Duodenal mucosa (tissue), 2 donors: ENCODE results near the gene SLC2A8.

ENCODE experiments used
- H3K27ac ChIP-seq: one replicate; pipeline ENCODE4 v1.7.0; 2013; ENCODE audit warnings: low read depth, low read length
- H3K27me3 ChIP-seq, 2 donors: one replicate each; pipeline ENCODE4 v1.7.0; 2013; ENCODE audit warnings: low read length in 2 of 2, control low read depth in 1 of 2; ENCODE audit not compliant: insufficient read depth in 2 of 2, control insufficient read depth in 1 of 2
- H3K36me3 ChIP-seq, 2 donors: one replicate each; pipeline ENCODE4 v1.7.0; 2013; ENCODE audit warnings: low read length in 2 of 2, control low read depth in 1 of 2; ENCODE audit not compliant: insufficient read depth in 2 of 2, control insufficient read depth in 1 of 2
- H3K4me1 ChIP-seq, 2 donors: one replicate each; pipeline ENCODE4 v1.7.0; 2013; ENCODE audit warnings: low read length in 2 of 2, control low read depth in 1 of 2; ENCODE audit not compliant: insufficient read depth in 2 of 2, control insufficient read depth in 1 of 2
- H3K4me3 ChIP-seq, 2 donors: one replicate each; pipeline ENCODE4 v1.7.0; 2013; ENCODE audit warnings: low read length in 2 of 2, low read depth in 1 of 2
- H3K9ac ChIP-seq, 2 donors: one replicate each; pipeline ENCODE4 v1.7.0; 2013; ENCODE audit warnings: low read length in 2 of 2, low read depth in 1 of 2
- H3K9me3 ChIP-seq, 2 donors: one replicate each; pipeline ENCODE4 v1.7.0; 2013; ENCODE audit warnings: low read length in 2 of 2, control low read depth in 1 of 2; ENCODE audit not compliant: control insufficient read depth in 1 of 2

Gene SLC2A8

DNA sequence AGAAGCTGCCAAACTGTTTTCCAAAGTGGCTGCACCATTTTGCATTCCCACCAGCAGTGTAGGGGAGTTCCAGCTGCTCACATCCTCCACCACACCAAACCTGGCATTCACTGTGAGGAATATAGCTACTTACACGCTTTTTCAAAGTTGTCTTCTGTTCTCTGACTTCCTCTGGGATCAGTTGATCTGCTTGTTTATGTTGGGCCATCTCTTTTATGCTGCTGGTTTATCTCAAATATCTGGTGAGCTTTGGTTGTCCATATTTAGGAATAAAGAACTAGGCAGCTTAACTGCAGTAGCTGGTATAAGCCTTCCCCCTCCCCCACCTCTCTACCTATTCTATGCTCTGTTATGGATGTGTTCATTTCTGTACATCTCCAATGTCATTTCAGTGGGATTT is 18.7 kb downstream of the SLC2A8 start:
- no peaks in the 10 kb centered on the region for H3K27me3 ChIP-seq
- peaks cover 0 to 9% of the 10 kb centered on the region in 2 donors for H3K36me3 ChIP-seq
- H3K9ac ChIP-seq: no peak overlapping the region
- no peaks in the 10 kb centered on the region for H3K4me1 ChIP-seq
- H3K27ac ChIP-seq: no peak overlapping the region
- H3K9me3 ChIP-seq: no peaks in the 10 kb centered on the region
- H3K4me3 ChIP-seq: no peak overlapping the region

DNA sequence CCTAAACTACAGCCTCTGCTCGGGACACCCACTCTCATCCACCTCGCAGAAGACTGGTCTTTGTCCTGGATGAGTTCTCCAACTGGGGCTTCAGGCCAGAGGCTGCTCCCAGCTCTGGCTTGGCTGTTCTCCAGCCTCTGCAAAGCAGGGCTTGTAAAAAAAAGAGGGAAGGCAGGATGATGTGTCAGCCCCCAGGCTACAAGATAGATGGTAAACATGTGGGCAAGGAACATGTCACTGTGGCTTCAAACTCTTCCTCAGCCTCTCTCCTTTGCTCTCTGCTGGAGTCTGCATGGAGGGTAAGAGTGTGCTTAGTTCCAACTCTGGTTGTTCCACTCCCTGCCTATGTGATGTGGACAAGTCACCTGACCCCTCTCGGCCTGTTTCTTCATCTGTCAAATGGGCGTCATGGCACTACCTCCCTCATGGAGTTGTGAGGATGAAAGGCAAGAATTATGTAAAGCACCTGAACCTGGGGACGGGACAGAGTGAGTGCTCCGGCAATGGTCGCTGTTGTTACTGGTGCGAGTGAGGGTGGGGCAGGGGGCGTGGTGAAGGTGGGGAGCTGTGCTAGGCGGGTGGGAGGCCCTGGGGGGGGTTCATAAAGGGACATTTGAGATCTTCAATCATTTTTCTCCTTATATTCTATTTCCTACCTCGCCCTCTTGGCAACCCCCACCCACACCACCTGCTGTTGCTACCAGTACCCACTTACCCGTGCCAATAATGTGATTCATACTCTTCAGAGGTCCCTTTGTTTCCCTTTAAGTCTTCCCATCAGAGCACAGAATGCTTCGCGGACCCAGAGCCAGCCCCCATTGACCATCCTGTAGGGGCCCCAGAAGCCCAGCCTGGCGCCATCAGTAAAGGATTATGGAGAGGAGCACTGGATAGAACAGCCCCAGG is 20.4 kb downstream of the SLC2A8 start:
- Histone ChIP-seq H3K4me3 (no peak overlapping the region), H3K4me1 (peaks cover 7 to 10% of the 10 kb centered on the region in 2 donors)

DNA sequence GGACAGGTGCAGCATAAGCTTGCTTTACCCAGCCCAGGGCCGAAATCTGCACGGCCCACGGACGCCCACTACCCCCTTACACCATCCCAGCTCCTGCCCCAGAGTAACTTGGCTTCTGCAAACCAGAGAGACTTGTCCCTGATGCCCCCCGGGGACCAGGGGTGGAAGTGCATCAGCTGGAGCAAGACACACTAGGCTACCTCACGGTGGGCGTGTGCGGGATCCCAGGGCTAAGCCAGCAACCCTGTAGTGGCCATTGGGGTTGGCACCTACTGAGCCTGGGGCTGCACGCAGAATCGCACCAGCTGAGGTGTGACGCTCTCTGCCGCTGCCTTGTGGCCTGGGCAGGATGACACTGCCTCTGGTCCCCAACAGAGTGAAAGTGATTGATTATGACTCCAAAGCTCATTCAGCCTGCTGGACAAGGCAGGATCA is 21.1 kb downstream of the SLC2A8 start:
- Histone ChIP-seq H3K4me3 (no peak overlapping the region), H3K4me1 (peaks cover 14 to 16% of the 10 kb centered on the region in 2 donors), H3K27ac (no peak overlapping the region), H3K36me3 (peaks cover 0 to 9% of the 10 kb centered on the region in 2 donors), H3K27me3 (no peaks in the 10 kb centered on the region), H3K9me3 (no peaks in the 10 kb centered on the region), H3K9ac (no peak overlapping the region)

More for the DNA sequence above, 20.4 kb downstream of the SLC2A8 start:
- no peak overlapping the region for H3K27ac ChIP-seq
- H3K9ac ChIP-seq: no peak overlapping the region
- H3K9me3 ChIP-seq: no peaks in the 10 kb centered on the region
- H3K27me3 ChIP-seq: no peaks in the 10 kb centered on the region
- peaks cover 0 to 9% of the 10 kb centered on the region in 2 donors for H3K36me3 ChIP-seq

DNA sequence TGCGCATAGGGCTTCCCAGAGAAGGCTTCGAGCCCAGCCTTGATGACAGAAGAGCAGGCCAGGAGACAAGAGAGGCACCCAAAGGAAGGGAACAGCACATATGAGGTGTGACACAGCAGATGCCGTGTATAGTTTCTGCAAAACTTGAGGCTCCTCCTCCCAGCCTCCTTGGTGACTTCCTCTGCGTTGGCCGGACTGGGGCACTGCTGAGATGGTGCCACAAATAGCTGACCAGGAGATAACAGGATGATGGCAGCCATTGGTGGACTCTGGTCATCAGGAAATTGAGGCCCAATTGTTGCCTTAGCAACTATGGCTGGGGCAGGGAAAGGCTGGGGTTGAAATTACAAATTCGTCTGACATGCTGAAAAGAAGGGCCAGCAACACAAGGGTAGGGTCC is 22.4 kb downstream of the SLC2A8 start:
- Histone ChIP-seq H3K27ac (no peak overlapping the region), H3K36me3 (peaks cover 0 to 9% of the 10 kb centered on the region in 2 donors), H3K9me3 (no peaks in the 10 kb centered on the region), H3K27me3 (no peaks in the 10 kb centered on the region), H3K9ac (no peak overlapping the region), H3K4me1 (peaks cover 16 to 19% of the 10 kb centered on the region in 2 donors), H3K4me3 (no peak overlapping the region)

DNA sequence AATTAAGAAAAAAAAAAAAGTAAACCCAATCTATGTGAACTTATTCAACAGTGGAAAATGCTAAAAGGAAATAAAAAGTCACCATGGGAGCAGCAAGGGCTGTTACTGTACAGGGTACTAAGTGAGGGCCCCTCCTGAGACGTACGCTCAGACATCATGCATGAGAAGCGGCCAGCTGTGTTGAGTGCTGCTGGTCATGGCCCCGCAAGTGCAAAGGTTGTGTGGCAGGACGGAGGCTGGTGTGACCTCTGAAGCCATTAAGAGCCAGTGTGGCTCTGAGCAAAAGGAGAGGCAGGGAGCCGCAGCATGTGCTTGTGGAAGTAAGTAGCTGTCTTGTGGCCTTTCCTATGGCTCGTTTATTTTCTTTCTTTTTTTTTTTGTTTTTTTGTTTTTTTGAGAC is 24.1 kb downstream of the SLC2A8 start:
- Histone ChIP-seq H3K9me3 (no peaks in the 10 kb centered on the region), H3K27me3 (no peaks in the 10 kb centered on the region), H3K4me3 (no peak overlapping the region), H3K27ac (no peak overlapping the region), H3K9ac (no peak overlapping the region), H3K4me1 (peaks cover 25 to 27% of the 10 kb centered on the region in 2 donors), H3K36me3 (peaks cover 0 to 9% of the 10 kb centered on the region in 2 donors)

DNA sequence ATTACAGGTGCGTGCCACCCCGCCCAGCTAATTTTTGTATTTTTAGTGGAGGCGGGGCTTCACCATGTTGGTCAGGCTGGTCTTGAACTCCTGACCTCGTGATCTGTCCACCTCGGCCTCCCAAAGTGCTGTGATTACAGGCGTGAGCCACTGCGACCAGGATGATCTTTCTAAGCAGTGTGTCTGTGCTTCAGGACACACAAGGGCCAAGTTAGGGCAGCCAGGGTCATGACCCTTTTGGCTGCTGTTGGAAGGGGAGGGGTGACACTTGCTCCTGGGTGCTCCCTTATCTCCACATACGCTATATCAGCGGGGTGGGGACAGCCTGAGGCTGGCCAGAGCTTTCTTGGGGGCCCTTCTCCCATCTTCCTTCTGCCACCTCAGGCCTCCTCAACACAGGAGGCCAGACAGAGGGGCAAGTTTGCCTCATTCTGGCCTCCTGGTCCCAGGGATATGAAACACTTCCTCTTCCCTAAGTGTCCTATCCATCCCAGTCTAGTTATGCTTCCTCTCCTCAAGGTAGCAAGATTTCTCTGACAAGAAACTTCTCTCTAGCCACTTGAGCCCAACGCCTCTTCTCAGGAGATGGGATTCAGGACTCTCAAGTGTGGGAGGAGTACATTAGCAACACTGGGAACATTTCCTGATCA is 25.3 kb downstream of the SLC2A8 start:
- H3K4me3 ChIP-seq: peak overlapping the region; percentile 93 to 95
- H3K36me3 ChIP-seq: peaks cover 0 to 3% of the 10 kb centered on the region in 2 donors
- H3K27me3 ChIP-seq: no peaks in the 10 kb centered on the region
- H3K9ac ChIP-seq: peak overlapping the region; percentile 76 to 88
- peaks cover 25 to 32% of the 10 kb centered on the region in 2 donors for H3K4me1 ChIP-seq
- no peaks in the 10 kb centered on the region for H3K9me3 ChIP-seq
- H3K27ac ChIP-seq: no peak overlapping the region

DNA sequence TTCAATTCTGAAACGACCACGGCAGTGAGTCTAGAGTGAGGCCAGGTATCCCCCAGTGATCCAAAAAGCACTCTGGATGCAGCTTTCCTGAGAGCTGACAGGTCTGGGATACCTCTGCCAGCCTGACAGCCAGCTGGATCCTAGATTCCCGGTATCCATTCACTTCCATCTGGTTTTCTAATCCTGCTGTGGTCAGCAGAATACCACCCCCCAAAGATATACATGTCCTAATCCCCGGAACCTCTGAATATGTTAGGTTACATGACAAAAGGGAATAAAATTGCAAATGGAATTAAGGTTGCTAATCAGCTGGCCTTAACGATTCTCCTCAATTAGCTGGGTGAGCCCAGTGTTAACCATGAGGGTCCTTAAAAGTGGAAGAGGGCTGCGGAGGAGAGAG is 25.8 kb downstream of the SLC2A8 start:
- Histone ChIP-seq H3K4me3 (peak overlapping the region; percentile 93 to 95), H3K9ac (peak overlapping the region; percentile 76 to 88), H3K36me3 (peaks cover 0 to 3% of the 10 kb centered on the region in 2 donors), H3K9me3 (no peaks in the 10 kb centered on the region), H3K27me3 (no peaks in the 10 kb centered on the region), H3K27ac (no peak overlapping the region), H3K4me1 (peaks cover 25 to 32% of the 10 kb centered on the region in 2 donors)

DNA sequence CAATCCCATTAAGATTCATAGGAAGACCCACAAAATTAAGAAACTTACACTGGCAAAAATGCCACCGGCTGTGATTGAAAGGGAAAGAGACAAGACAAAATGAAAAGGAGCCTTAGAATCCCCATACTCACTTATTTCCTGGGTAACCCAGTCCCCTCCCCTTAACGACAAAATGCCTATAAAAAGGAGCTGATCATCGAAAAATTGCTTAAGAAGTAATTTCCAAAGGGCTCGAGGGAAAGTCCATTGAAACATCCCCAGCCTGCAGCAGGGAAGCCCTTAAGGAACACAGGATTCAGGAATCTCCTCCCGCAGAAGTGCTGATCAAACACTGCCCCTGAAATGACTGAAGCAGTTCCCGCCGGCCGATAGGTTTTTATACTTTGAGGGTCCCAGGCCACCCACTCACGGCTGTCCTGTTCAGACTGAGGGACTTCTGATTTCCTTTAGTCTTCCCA is 26.5 kb downstream of the SLC2A8 start:
- Histone ChIP-seq H3K27ac (peak overlapping the region; percentile 79), H3K9ac (peak overlapping the region; percentile 76 to 88), H3K4me3 (peak overlapping the region; percentile 93 to 95), H3K36me3 (peaks cover 0 to 4% of the 10 kb centered on the region in 2 donors), H3K27me3 (no peaks in the 10 kb centered on the region), H3K9me3 (no peaks in the 10 kb centered on the region), H3K4me1 (peaks cover 25 to 32% of the 10 kb centered on the region in 2 donors)

DNA sequence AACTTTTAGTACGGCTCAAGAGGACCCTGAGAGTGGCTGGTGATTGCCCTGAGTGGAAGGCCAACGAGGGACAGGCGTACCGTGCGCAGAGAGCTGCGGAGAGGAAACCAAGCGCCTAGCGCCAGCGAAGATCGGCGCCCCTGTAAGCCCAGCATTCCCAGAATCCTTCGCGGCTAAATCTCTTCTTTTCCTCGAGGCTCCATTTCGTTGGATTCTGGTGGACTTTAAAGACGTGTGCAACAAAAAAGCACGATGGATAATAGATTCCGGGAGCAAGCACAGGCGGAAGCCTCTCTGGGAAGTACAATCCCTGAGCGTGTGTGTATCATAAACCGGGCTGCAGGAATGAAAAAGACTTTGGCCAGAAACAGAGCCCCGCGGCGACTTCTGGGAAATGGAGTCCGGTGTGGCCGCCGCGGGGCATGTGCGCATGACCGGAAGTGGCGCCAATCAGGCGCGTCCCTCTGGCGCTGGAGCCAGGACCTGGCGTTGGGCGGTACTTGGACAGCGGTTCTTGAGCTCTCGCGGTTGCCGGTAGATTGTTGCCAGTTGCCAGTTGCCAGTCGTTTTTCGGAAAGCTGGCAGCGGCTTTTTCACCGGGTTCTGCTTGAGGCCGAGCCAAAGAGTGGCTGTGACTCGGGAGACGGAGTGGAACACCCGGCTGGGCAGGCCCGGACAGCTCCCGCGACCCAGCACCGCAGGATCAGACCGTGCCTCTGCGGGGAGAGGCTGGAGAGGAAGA is 27.1 kb downstream of the SLC2A8 start, which contains the start of gene ZNF79:
Gene ZNF79, plus strand, starts transcription at position 449 of the 742 bp plus-strand sequence. CDS start 406 bp downstream, outside the sequence.
- no peaks in the 10 kb centered on the region for H3K9me3 ChIP-seq
- H3K27ac ChIP-seq: peak within 1 kb of the TSS; percentile 79
- H3K9ac ChIP-seq: peak within 1 kb of the TSS; percentile 76 to 88
- H3K27me3 ChIP-seq: no peaks in the 10 kb centered on the region
- peaks cover 0 to 9% of the 10 kb centered on the region in 2 donors for H3K36me3 ChIP-seq
- H3K4me3 ChIP-seq: peak within 1 kb of the TSS; percentile 93 to 95
- H3K4me1 ChIP-seq: peaks cover 25 to 32% of the 10 kb centered on the region in 2 donors
